GM18519 (cell line): Measurements from ENCODE around the gene CDH23.

Experiments
- ATAC-seq: cut with Tn5 transposase; IDR thresholded peaks from one replicate; pipeline ENCODE4 v1.9.1; 2021; ENCODE audit warnings: mild to moderate bottlenecking, moderate library complexity; ENCODE audit not compliant: unreplicated experiment, low FRiP score

Gene CDH23

GRCh38 chr10:71774916-71775702, 378.4 kb downstream of the CDH23 start:
- ATAC-seq: no peak

- no peak for ATAC-seq
These were observed 379.8 kb downstream of the CDH23 start for GRCh38 chr10:71776481-71776925.

- ATAC-seq: no peak
These were observed 380.7 kb downstream of the CDH23 start for GRCh38 chr10:71777213-71777985.

GRCh38 chr10:71778071-71778825, 381.5 kb downstream of the CDH23 start:
- ATAC-seq: no peak

- no peak for ATAC-seq
These were observed 382.9 kb downstream of the CDH23 start for GRCh38 chr10:71779641-71780040.

- no peak for ATAC-seq
These were observed 383.4 kb downstream of the CDH23 start for GRCh38 chr10:71780156-71780555.

- no peak for ATAC-seq
These were observed 384.0 kb downstream of the CDH23 start for GRCh38 chr10:71780719-71781118.

- no peak for ATAC-seq
These were observed 385.6 kb downstream of the CDH23 start for GRCh38 chr10:71782221-71782916.

GRCh38 chr10:71782917-71783490, 386.3 kb downstream of the CDH23 start:
- no peak for ATAC-seq

- no peak for ATAC-seq
These were observed 387.4 kb downstream of the CDH23 start for GRCh38 chr10:71783917-71784678.

GRCh38 chr10:71784679-71785272, 388.1 kb downstream of the CDH23 start:
- ATAC-seq: no peak

- ATAC-seq: no peak
These were observed 392.2 kb downstream of the CDH23 start for GRCh38 chr10:71788954-71789353.

GRCh38 chr10:71789871-71790270, 393.2 kb downstream of the CDH23 start:
- ATAC-seq: no peak

GRCh38 chr10:71790749-71791440, 394.2 kb downstream of the CDH23 start:
- no peak for ATAC-seq

- no peak for ATAC-seq
These were observed 398.5 kb downstream of the CDH23 start for GRCh38 chr10:71795248-71795647.

- ATAC-seq: no peak
These were observed 400.2 kb downstream of the CDH23 start for GRCh38 chr10:71796749-71797405.

- ATAC-seq: no peak
These were observed 401.0 kb downstream of the CDH23 start for GRCh38 chr10:71797533-71798307.
